GM12865 (cell line): Measurements from ENCODE around the gene RUNX2.

Source experiments
- DNase-seq: peaks from one replicate; pipeline ENCODE4 v3.0.0; 2010; ENCODE audit warnings: low read depth
- H3K4me3 ChIP-seq: 2 replicates; pipeline ENCODE4 v1.5.1; 2011; ENCODE audit warnings: mild to moderate bottlenecking, low read depth, low read length, control low read depth
- TF ChIP-seq, protein P1 (sequence below): IDR thresholded peaks from 2 replicates; pipeline ENCODE4 v1.5.1; 2011; ENCODE audit warnings: low read length, control low read depth, low read depth, inconsistent platforms; ENCODE audit not compliant: insufficient read depth; ENCODE audit errors: missing control alignments

RUNX2 gene

DNA sequence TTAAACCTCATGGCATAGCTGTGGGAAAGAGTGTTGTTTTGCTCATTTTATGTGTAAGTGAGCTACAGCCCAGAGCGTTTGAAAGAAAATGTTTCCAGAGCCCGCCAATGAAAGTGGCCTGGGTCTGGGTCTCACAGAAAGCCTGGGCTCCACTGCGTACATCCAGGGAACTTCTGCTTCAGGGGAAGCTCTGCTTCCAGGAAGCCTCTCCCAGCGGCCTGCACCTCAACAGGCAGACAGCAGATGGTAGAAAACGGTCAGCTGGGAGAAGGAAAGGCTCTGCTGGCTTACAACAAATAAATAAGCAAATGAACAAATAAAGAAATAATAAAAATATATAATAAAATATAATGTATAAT, 320.1 kb downstream of the RUNX2 start:
- TF ChIP-seq, protein P1, sequence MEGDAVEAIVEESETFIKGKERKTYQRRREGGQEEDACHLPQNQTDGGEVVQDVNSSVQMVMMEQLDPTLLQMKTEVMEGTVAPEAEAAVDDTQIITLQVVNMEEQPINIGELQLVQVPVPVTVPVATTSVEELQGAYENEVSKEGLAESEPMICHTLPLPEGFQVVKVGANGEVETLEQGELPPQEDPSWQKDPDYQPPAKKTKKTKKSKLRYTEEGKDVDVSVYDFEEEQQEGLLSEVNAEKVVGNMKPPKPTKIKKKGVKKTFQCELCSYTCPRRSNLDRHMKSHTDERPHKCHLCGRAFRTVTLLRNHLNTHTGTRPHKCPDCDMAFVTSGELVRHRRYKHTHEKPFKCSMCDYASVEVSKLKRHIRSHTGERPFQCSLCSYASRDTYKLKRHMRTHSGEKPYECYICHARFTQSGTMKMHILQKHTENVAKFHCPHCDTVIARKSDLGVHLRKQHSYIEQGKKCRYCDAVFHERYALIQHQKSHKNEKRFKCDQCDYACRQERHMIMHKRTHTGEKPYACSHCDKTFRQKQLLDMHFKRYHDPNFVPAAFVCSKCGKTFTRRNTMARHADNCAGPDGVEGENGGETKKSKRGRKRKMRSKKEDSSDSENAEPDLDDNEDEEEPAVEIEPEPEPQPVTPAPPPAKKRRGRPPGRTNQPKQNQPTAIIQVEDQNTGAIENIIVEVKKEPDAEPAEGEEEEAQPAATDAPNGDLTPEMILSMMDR, result no peak
- H3K4me3 ChIP-seq, result no peak overlapping the region
- no peak for DNase-seq

DNA sequence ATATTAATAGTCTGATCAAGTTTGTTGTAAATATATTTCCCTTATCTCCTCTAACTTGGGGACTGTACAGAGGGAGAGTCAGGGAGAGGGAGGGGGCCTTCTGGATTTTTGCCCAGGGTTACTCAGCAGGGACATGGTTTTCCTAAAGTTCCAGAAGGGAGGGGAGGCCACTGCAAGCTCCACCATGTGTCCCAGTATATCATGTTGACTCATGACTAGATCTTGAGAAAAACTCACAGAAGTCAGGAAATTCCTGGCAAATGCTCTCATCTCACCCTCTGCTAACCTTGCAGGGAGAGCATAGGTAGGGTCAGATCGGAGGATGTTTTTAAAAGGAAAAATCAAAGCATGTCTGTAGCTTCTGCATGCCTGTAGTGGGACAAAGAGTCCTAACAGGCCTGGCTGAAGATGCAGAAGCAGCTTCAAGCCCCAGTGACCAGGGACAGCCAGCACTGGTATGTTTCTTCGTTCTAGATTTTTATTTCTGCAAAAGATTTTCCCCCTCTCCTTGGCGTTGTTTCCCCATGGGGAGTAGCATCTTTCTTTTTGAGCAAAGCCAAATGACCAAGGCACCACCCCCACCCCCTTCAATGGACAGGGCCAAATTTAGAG, 322.5 kb downstream of the RUNX2 start:
- no peak overlapping the region for H3K4me3 ChIP-seq
- no peak for DNase-seq
- TF ChIP-seq, protein P1, result no peak

DNA sequence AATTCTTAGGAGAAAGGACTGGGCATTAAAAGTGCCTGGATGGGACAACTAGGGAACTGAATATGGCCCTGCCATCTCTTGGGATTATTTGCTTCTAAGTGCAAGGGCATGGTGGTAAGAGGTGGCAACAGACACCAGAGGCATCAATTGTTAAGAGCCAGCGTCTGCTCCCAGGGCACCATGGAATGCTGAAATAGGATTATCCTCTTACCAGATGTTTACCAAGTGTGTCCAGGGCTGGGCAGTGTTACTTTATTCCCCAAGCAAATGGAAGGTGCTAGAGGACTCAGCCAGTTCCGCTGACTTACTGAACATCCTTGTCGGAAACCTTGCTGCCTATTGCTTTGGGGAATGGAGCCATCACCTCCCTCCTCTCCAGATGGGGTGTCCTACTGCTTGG, 323.2 kb downstream of the RUNX2 start:
- TF ChIP-seq, protein P1, result no peak
- H3K4me3 ChIP-seq, result no peak overlapping the region
- DNase-seq, result no peak

DNA sequence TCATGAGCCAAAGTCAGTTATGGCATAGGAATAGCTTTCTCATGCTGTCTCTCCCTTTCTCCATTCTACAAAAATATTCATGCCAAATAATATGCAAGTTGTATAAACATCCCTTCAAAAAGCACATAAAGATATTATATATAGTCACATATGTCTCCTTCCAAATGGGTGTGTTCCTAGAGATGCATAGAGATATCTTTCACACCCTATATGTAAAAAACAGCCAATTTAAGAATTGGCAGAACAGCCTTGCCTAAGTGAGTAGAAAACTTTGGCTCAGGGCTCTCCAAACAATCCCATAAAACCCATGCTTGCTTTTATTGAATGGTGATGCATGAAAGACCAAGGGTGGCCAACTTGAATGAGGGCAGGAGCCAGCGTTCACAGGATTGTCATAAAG, 324.3 kb downstream of the RUNX2 start:
- no peak overlapping the region for H3K4me3 ChIP-seq
- no peak for DNase-seq
- TF ChIP-seq, protein P1, result no peak

DNA sequence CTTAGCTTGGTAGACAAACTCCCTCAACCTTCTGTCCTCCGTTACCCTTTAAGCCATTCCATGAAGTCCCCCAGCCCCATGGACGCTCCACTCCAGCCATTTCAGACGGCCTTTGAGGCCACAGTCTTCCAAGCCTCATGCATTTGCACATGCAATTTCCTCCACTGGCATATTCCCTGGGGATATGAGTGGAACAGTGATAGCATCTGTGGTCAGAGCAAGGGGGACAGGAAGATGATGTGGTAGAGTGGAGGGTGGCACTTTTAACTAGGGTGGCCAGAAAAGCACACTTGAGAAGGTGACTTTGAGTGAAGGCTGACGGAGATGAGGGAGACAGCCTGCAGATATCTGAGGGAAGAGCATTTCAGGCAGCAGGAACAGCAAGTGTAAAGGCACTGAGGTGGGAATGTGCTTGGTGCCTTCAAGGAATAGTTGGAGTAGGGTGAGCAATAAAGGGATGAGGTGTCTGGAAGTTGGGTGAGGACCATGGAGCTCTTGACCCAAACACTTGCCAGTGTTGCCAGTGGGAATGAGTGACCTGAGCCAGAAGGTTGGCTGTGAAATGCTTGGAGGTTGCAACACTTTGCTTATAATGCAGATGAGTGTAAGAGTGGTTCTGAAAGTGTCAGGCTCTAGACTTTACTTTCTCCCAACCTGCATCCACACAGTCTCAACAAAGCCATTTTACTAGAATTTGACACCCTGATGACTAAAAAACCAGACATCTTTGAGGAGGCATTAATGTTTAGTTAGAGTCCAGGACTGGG, 325.2 kb downstream of the RUNX2 start:
- no peak for DNase-seq
- TF ChIP-seq, protein P1, result no peak
- H3K4me3 ChIP-seq, result no peak overlapping the region

DNA sequence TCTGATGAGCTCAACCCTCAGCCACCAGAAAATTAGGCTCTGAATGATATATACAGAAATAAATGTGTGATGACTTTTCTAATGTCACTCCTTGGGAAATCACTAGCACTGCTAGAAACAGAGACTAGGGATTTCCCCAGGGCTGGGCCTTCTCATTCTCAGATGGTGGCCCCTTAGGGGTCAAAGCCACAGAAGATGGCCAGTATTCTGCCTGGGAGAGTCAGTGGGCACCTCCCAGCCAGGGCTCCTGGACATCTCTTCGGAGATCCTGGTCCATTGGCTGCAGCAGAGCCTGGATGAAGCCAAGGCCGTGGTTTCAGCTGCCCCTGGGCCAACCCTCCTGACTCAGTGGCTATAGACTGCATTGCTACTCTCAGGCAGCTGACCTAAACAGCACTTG, 326.5 kb downstream of the RUNX2 start:
- TF ChIP-seq, protein P1, result no peak
- no peak for DNase-seq
- H3K4me3 ChIP-seq, result no peak overlapping the region
